OCI-LY1 (cell line): Measurements from ENCODE around the gene PLEKHH2.

ENCODE experiments used
- CTCF ChIP-seq: fragments of 200-600 bp; sonication (generic), shearing (Covaris generic); IDR thresholded peaks from 2 replicates; pipeline ENCODE4 v1.5.1; 2017; ENCODE audit warnings: mild to moderate bottlenecking, antibody characterized with exemption, low read length, moderate library complexity, mixed read lengths
- EZH2 ChIP-seq: fragments of 200-600 bp; sonication (generic), shearing (Covaris generic); IDR thresholded peaks from 2 replicates; pipeline ENCODE4 v1.8.0; 2017; ENCODE audit warnings: borderline replicate concordance, mixed run types, mild to moderate bottlenecking, antibody characterized with exemption, low read length, moderate library complexity, mixed read lengths

DNA sequence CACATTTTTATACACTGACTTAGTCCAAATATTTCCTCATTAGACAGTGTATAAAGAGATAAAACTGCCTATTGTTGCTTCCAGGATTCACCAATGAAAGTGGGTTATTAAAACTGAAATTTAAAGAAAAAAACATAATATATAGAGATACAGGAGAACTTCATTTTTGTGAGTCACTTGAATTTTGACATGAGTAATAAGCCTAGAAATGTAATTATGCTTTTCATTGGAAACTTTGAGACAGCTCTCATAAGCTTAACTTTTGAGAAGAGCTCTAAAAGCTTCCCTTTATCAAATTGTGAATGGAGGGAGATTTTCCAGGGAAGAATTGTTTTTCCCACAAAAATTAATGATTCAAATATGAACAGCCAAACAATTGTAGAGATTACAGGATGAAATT is 150.8 kb downstream of the PLEKHH2 start:
- TF ChIP-seq CTCF (no peak), EZH2 (no peak)
